ENCODE measurements around the gene LRP8. TPM values are rescaled to one million over a fixed set of nuclear protein-coding genes. Genes with fewer than 3 reads are reported as not detected.

LRP8 gene
- total and polyA plus RNA-seq, 9 of the 15 experiments (the other 6 are each of a cell fraction or from before 2014, with no cell fraction given): 7.1 to 56.1 (median 31.3) TPM

GRCh38 chr1:53238197-53239155 lies 89.4 kb downstream of the LRP8 start, which contains the start of gene MAGOH (continued):
- TF ChIP-seq RAD21 (CRISPR knock-in tag; conservative IDR thresholded peaks at IDR 0.05 in 1 of 2, IDR thresholded peaks at IDR 0.05 in 1 of 2) (no peak), CREM (IDR thresholded peaks at IDR 0.05; ENCODE audit: low read depth) (peak; percentile 100), HNRNPL (IDR thresholded peaks at IDR 0.05; ENCODE audit: low read depth, low read length) (no peak), NONO (IDR thresholded peaks at IDR 0.05; ENCODE audit: low read depth in 2 of 2, low read length in 1 of 2) (peak in 1 of 2 experiments; percentile 16; a peak in 1 of 4 replicates), GTF2E2 (tag; IDR thresholded peaks at IDR 0.05) (no peak), NCOR1 (IDR thresholded peaks at IDR 0.05) (peak; percentile 38; the same call in 1 of the 2 replicates), PHB2 (IDR thresholded peaks at IDR 0.05; ENCODE audit: low read depth) (no peak), CSDE1 (IDR thresholded peaks at IDR 0.05) (peak in 1 of 2 experiments; percentile 95; a peak in 2 of 4 replicates), THRB (CRISPR knock-in tag; conservative IDR thresholded peaks at IDR 0.05) (0 out of 2 replicates have a peak, but pooled peaks have one; percentile 75), GABPA (tag; conservative IDR thresholded peaks at IDR 0.05; ENCODE audit: low read depth) (peak; percentile 98), TCF3 (CRISPR knock-in tag; IDR thresholded peaks at IDR 0.05) (no peak), FOXA3 (CRISPR knock-in tag; conservative IDR thresholded peaks at IDR 0.05 in 1 of 2, IDR thresholded peaks at IDR 0.05 in 1 of 2) (0 out of 4 replicates have a peak, but pooled peaks of 1 of the 2 experiments have one; percentile 28), KLF10 (CRISPR knock-in tag; IDR thresholded peaks at IDR 0.05) (no peak), SRSF1 (IDR thresholded peaks at IDR 0.05; ENCODE audit: low read depth, low read length) (no peak), HSF4 (CRISPR knock-in tag; IDR thresholded peaks at IDR 0.05; ENCODE audit: borderline replicate concordance) (no peak)
- TF ChIP-seq, protein P1, sequence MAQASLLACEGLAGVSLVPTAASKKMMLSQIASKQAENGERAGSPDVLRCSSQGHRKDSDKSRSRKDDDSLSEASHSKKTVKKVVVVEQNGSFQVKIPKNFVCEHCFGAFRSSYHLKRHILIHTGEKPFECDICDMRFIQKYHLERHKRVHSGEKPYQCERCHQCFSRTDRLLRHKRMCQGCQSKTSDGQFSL (CRISPR knock-in tag; IDR thresholded peaks at IDR 0.05): 0 out of 2 replicates have a peak, but pooled peaks have one; percentile 43
- TF ChIP-seq, protein P1 (tag; IDR thresholded peaks at IDR 0.05): peak in 1 of 2 experiments; percentile 60; a peak in 1 of 4 replicates
- TF ChIP-seq, protein P2, sequence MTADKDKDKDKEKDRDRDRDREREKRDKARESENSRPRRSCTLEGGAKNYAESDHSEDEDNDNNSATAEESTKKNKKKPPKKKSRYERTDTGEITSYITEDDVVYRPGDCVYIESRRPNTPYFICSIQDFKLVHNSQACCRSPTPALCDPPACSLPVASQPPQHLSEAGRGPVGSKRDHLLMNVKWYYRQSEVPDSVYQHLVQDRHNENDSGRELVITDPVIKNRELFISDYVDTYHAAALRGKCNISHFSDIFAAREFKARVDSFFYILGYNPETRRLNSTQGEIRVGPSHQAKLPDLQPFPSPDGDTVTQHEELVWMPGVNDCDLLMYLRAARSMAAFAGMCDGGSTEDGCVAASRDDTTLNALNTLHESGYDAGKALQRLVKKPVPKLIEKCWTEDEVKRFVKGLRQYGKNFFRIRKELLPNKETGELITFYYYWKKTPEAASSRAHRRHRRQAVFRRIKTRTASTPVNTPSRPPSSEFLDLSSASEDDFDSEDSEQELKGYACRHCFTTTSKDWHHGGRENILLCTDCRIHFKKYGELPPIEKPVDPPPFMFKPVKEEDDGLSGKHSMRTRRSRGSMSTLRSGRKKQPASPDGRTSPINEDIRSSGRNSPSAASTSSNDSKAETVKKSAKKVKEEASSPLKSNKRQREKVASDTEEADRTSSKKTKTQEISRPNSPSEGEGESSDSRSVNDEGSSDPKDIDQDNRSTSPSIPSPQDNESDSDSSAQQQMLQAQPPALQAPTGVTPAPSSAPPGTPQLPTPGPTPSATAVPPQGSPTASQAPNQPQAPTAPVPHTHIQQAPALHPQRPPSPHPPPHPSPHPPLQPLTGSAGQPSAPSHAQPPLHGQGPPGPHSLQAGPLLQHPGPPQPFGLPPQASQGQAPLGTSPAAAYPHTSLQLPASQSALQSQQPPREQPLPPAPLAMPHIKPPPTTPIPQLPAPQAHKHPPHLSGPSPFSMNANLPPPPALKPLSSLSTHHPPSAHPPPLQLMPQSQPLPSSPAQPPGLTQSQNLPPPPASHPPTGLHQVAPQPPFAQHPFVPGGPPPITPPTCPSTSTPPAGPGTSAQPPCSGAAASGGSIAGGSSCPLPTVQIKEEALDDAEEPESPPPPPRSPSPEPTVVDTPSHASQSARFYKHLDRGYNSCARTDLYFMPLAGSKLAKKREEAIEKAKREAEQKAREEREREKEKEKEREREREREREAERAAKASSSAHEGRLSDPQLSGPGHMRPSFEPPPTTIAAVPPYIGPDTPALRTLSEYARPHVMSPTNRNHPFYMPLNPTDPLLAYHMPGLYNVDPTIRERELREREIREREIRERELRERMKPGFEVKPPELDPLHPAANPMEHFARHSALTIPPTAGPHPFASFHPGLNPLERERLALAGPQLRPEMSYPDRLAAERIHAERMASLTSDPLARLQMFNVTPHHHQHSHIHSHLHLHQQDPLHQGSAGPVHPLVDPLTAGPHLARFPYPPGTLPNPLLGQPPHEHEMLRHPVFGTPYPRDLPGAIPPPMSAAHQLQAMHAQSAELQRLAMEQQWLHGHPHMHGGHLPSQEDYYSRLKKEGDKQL (CRISPR knock-in tag; IDR thresholded peaks at IDR 0.05; ENCODE audit: borderline replicate concordance): no peak

Measured in K562 (cell line).